HCT116 (cell line): ENCODE results near the gene GPC5. TPM values are rescaled to one million over a fixed set of nuclear protein-coding genes. Genes with fewer than 3 reads are reported as not detected.

Experiments
- ATAC-seq: fragments of 200-7000 bp; cut with Tn5 transposase; 2 replicates; pipeline ENCODE4 v1.9.1; 2020; ENCODE audit warnings: mild to moderate bottlenecking, moderate library complexity
- BruUV-seq: library from RNA; stranded (reverse); fragments of 400-500 nt; replicated peaks from 2 replicates; lab custom pipeline; 2021; lab: Mats Ljungman, UMichigan
- CTCF ChIA-PET: fragments of 300-600 bp; sonication (Branson Sonifier 250); formaldehyde crosslinking; loops from one replicate; lab custom pipeline; 2021; ENCODE audit warnings: antibody characterized with exemption; lab: Charles Lee
- POLR2A ChIA-PET: fragments of 300-600, 350-600 bp; sonication (Branson Sonifier 250); formaldehyde crosslinking; loops from one replicate; lab custom pipeline; 2021; ENCODE audit warnings: antibody characterized with exemption; lab: Charles Lee
- RAD21 ChIA-PET, 2 experiments: fragments of 300-600 bp; sonication (Branson Sonifier 250); formaldehyde crosslinking; loops; one replicate each; lab custom pipeline; 2023; ENCODE audit warnings: low total read pairs in 2 of 2; ENCODE audit not compliant: uncharacterized antibody in 2 of 2, unreplicated experiment in 2 of 2, low non-redundant PET in 1 of 2; lab: Charles Lee
- DNase-seq: peaks from one replicate; pipeline ENCODE4 v3.0.0-alpha.2; 2010; ENCODE audit warnings: low read depth, low spot score
- H2AFZ ChIP-seq: fragments of 200-600 bp; shearing (Covaris generic), sonication (generic); 2 replicates; pipeline ENCODE4 v1.6.1; 2017; ENCODE audit warnings: low read depth, mixed run types, mixed read lengths, antibody characterized with exemption, low read length; ENCODE audit not compliant: poor library complexity, severe bottlenecking
- H3K27ac ChIP-seq: 2 replicates; pipeline ENCODE4 v1.5.1; 2012; ENCODE audit warnings: low read depth, low read length
- H3K27me3 ChIP-seq: fragments of 200-600 bp; sonication (generic); 2 replicates; pipeline ENCODE4 v1.6.1; 2016; ENCODE audit warnings: mixed run types, low read length, mixed read lengths; ENCODE audit not compliant: insufficient read depth
- H3K36me3 ChIP-seq, 2 experiments: fragments of 200-500 bp in 1 of 2; fragments of 200-600 bp in 1 of 2; sonication (Bioruptor generic) in 1 of 2; sonication (generic) in 1 of 2; 2 replicates each; pipeline versions ENCODE4 v1.5.1 to v1.6.1; 2014 to 2016; ENCODE audit warnings: low read length in 2 of 2, inconsistent platforms in 1 of 2, mixed read lengths in 1 of 2, mixed run types in 1 of 2; ENCODE audit not compliant: insufficient read depth in 2 of 2, control insufficient read depth in 1 of 2
- H3K4me1 ChIP-seq, 2 experiments: fragments of 200-600 bp in 1 of 2; sonication (generic) in 1 of 2; 2 replicates each; pipeline versions ENCODE4 v1.5.1 to v1.6.1; 2012 to 2017; ENCODE audit warnings: low read length in 2 of 2, inconsistent platforms in 1 of 2, mild to moderate bottlenecking in 1 of 2, mixed read lengths in 1 of 2, mixed run types in 1 of 2, moderate library complexity in 1 of 2; ENCODE audit not compliant: insufficient read depth in 2 of 2, control insufficient read depth in 1 of 2
- H3K4me2 ChIP-seq: fragments of 200-600 bp; sonication (generic); 2 replicates; pipeline ENCODE4 v1.6.1; 2017; ENCODE audit warnings: mixed run types, low read length, mixed read lengths
- H3K4me3 ChIP-seq, 2 experiments: fragments of 200-600 bp in 1 of 2; sonication (generic) in 1 of 2; replicated peaks in 1 of 2; 2 replicates each; pipeline ENCODE4 v1.5.1; 2011 to 2016; ENCODE audit warnings: low read length in 2 of 2, control low read depth in 1 of 2, low read depth in 1 of 2, mild to moderate bottlenecking in 1 of 2, mixed read lengths in 1 of 2, mixed run types in 1 of 2
- H3K79me2 ChIP-seq: fragments of 200-600 bp; sonication (generic); 2 replicates; pipeline ENCODE4 v1.6.1; 2017; ENCODE audit warnings: mild to moderate bottlenecking, mixed run types, low read length, moderate library complexity, mixed read lengths; ENCODE audit not compliant: insufficient read depth
- H3K9ac ChIP-seq: fragments of 200-600 bp; sonication (generic); 2 replicates; pipeline ENCODE4 v1.6.1; 2016; ENCODE audit warnings: low read length, mixed read lengths
- H3K9me2 ChIP-seq: fragments of 200-600 bp; sonication (generic), shearing (Covaris generic); 2 replicates; pipeline ENCODE4 v1.6.1; 2017; ENCODE audit warnings: mixed run types, mild to moderate bottlenecking, moderate library complexity; ENCODE audit not compliant: insufficient read depth
- H3K9me3 ChIP-seq, 2 experiments: fragments of 200-500 bp in 1 of 2; fragments of 200-600 bp in 1 of 2; sonication (Bioruptor generic) in 1 of 2; sonication (generic) in 1 of 2; 2 replicates each; pipeline ENCODE4 v1.6.1; 2014 to 2017; ENCODE audit warnings: low read length in 2 of 2, mixed read lengths in 2 of 2, inconsistent platforms in 1 of 2, low read depth in 1 of 2, mild to moderate bottlenecking in 1 of 2, mixed run types in 1 of 2, moderate library complexity in 1 of 2; ENCODE audit not compliant: control insufficient read depth in 1 of 2, insufficient read depth in 1 of 2
- H4K20me1 ChIP-seq: fragments of 200-600 bp; sonication (generic), shearing (Covaris generic); 2 replicates; pipeline ENCODE4 v1.6.1; 2017; ENCODE audit warnings: mixed run types, mild to moderate bottlenecking, moderate library complexity; ENCODE audit not compliant: insufficient read depth
- CBX3 ChIP-seq: IDR thresholded peaks from 2 replicates; pipeline ENCODE4 v1.6.1; 2012; ENCODE audit warnings: low read depth
- CEBPB ChIP-seq: IDR thresholded peaks from 2 replicates; pipeline ENCODE4 v1.6.1; 2012; ENCODE audit warnings: low read depth
- CTCF ChIP-seq, 3 experiments: fragments of 200-600 bp in 1 of 3; sonication (generic) in 1 of 3; IDR thresholded peaks in 2 of 3; conservative IDR thresholded peaks in 1 of 3; 2 replicates each; pipeline ENCODE4 v1.5.1; 2012 to 2017; ENCODE audit warnings: low read depth in 2 of 3, low read length in 2 of 3, antibody characterized with exemption in 1 of 3, borderline replicate concordance in 1 of 3, control low read depth in 1 of 3, mild to moderate bottlenecking in 1 of 3, mixed read lengths in 1 of 3, mixed run types in 1 of 3, moderate library complexity in 1 of 3; ENCODE audit not compliant: insufficient read depth in 1 of 3
- EGR1 ChIP-seq: IDR thresholded peaks from 2 replicates; pipeline ENCODE4 v1.6.1; 2012; ENCODE audit warnings: low read depth
- ELF1 ChIP-seq: IDR thresholded peaks from 2 replicates; pipeline ENCODE4 v1.6.1; 2012; ENCODE audit warnings: low read depth, borderline replicate concordance
- EZH2 ChIP-seq: fragments of 200-600 bp; sonication (generic); IDR thresholded peaks from 2 replicates; pipeline ENCODE4 v1.6.1; 2017; ENCODE audit warnings: antibody characterized with exemption, mixed run types
- EZH2phosphoT487 ChIP-seq: fragments of 200-600 bp; IDR thresholded peaks from 2 replicates; pipeline ENCODE4 v1.6.1; 2018; ENCODE audit warnings: antibody characterized with exemption, borderline replicate concordance
- FOSL1 ChIP-seq: IDR thresholded peaks from 2 replicates; pipeline ENCODE4 v1.6.1; 2012; ENCODE audit warnings: low read depth
- JUND ChIP-seq: IDR thresholded peaks from 2 replicates; pipeline ENCODE4 v1.6.1; 2012
- POLR2A ChIP-seq: IDR thresholded peaks from 2 replicates; pipeline ENCODE4 v1.7.0; 2011; ENCODE audit warnings: borderline replicate concordance; ENCODE audit not compliant: insufficient read depth, insufficient read length; ENCODE audit errors: extremely low read depth
- POLR2AphosphoS5 ChIP-seq: IDR thresholded peaks from 2 replicates; pipeline ENCODE4 v1.6.1; 2011; ENCODE audit warnings: mild to moderate bottlenecking, low read depth, low read length, moderate library complexity
- RAD21 ChIP-seq: IDR thresholded peaks from 2 replicates; pipeline ENCODE4 v1.6.1; 2012; ENCODE audit warnings: low read depth, mild to moderate bottlenecking
- SIN3A ChIP-seq: IDR thresholded peaks from 2 replicates; pipeline ENCODE4 v1.6.1; 2012; ENCODE audit warnings: low read depth
- SP1 ChIP-seq: IDR thresholded peaks from 2 replicates; pipeline ENCODE4 v1.6.1; 2012; ENCODE audit warnings: low read depth
- SRF ChIP-seq: IDR thresholded peaks from 2 replicates; pipeline ENCODE4 v1.6.1; 2012; ENCODE audit warnings: low read depth
- TCF7L2 ChIP-seq: IDR thresholded peaks from 2 replicates; pipeline ENCODE4 v1.7.0; 2011; ENCODE audit warnings: borderline replicate concordance, inconsistent platforms; ENCODE audit not compliant: insufficient read depth, insufficient read length; ENCODE audit errors: extremely low read depth
- YY1 ChIP-seq: IDR thresholded peaks from 2 replicates; pipeline ENCODE4 v1.6.1; 2011; ENCODE audit warnings: low read length, low read depth, moderate library complexity, mild to moderate bottlenecking; ENCODE audit not compliant: insufficient replicate concordance; ENCODE audit errors: extremely low read depth
- ZNF274 ChIP-seq: fragments of 200-500 bp; sonication (Bioruptor generic); IDR thresholded peaks from 2 replicates; pipeline ENCODE4 v1.6.1; 2014; ENCODE audit warnings: mild to moderate bottlenecking, low read depth, low read length, inconsistent platforms
- intact Hi-C: fragments of 100-400 bp; cut with micrococcal nuclease; formaldehyde crosslinking; loops from 2 replicates; pipeline ENCODE4 v1.10.0; 2022
- total RNA-seq: library from RNA; stranded (reverse); gene quantifications from one replicate; pipeline ENCODE4 v1.2.1, GENCODE V29; 2021; ENCODE audit not compliant: unreplicated experiment
- TF ChIP-seq, protein P1 (sequence below): IDR thresholded peaks from 2 replicates; pipeline ENCODE4 v1.6.1; 2011; ENCODE audit warnings: mild to moderate bottlenecking, low read length, moderate library complexity; ENCODE audit not compliant: insufficient replicate concordance; ENCODE audit errors: extremely low read depth
- TF ChIP-seq, protein P2 (sequence below): IDR thresholded peaks from 2 replicates; pipeline ENCODE4 v1.6.1; 2012

Gene GPC5
- total RNA-seq, 1 experiment from 2014 or later = not detected

GRCh38 chr13:91922969-91923592 lies 524.7 kb downstream of the GPC5 start:
- ATAC-seq (no peak), DNase-seq (no peak)
- H3K27ac ChIP-seq = no peak overlapping the region
- no peaks in the 10 kb centered on the region for H3K36me3 ChIP-seq
- no peak overlapping the region for H3K4me3 ChIP-seq
- H3K79me2 ChIP-seq = no peaks in the 10 kb centered on the region
- ChIA-PET POLR2A (no interaction called here), CTCF (no interaction called here)
- no peaks in the 10 kb centered on the region for H4K20me1 ChIP-seq
- intact Hi-C loops = no loop called here
- no peak overlapping the region for H3K4me2 ChIP-seq
- no peaks in the 10 kb centered on the region for H3K27me3 ChIP-seq
- H3K9ac ChIP-seq = no peak overlapping the region
- no peaks in the 10 kb centered on the region for H3K9me2 ChIP-seq
- H3K9me3 ChIP-seq = peaks cover 9 to 14% of the 10 kb centered on the region in 2 experiments; a peak in 2 of 4 replicates
- no peak overlapping the region for H2AFZ ChIP-seq
- TF ChIP-seq ZNF274 (no peak), YY1 (no peak), FOSL1 (no peak), EZH2phosphoT487 (no peak), JUND (no peak), CEBPB (no peak), SP1 (no peak), SRF (no peak), ELF1 (no peak), POLR2AphosphoS5 (no peak), EZH2 (no peak), TCF7L2 (no peak), EGR1 (no peak), POLR2A (no peak), CTCF (IDR thresholded peaks at IDR 0.05 in 2 of 3, conservative IDR thresholded peaks at IDR 0.05 in 1 of 3; ENCODE audit: borderline replicate concordance in 1 of 3, insufficient read depth in 1 of 3, low read depth in 2 of 3, low read length in 2 of 3) (no peak), CBX3 (no peak), SIN3A (no peak), RAD21 (no peak)
- TF ChIP-seq, protein P1, sequence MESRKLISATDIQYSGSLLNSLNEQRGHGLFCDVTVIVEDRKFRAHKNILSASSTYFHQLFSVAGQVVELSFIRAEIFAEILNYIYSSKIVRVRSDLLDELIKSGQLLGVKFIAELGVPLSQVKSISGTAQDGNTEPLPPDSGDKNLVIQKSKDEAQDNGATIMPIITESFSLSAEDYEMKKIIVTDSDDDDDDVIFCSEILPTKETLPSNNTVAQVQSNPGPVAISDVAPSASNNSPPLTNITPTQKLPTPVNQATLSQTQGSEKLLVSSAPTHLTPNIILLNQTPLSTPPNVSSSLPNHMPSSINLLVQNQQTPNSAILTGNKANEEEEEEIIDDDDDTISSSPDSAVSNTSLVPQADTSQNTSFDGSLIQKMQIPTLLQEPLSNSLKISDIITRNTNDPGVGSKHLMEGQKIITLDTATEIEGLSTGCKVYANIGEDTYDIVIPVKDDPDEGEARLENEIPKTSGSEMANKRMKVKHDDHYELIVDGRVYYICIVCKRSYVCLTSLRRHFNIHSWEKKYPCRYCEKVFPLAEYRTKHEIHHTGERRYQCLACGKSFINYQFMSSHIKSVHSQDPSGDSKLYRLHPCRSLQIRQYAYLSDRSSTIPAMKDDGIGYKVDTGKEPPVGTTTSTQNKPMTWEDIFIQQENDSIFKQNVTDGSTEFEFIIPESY = no peak
- TF ChIP-seq, protein P2, sequence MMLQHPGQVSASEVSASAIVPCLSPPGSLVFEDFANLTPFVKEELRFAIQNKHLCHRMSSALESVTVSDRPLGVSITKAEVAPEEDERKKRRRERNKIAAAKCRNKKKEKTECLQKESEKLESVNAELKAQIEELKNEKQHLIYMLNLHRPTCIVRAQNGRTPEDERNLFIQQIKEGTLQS = no peak
- TF ChIP-seq, all 23 proteins: peak for 0
- RAD21 ChIA-PET = no interaction called here
- no peaks in the 10 kb centered on the region for H3K4me1 ChIP-seq
- no TSS peak for BruUV-seq
